Panc1 (cell line): Measurements from ENCODE around the gene ACOX1. TPM values are rescaled to one million over a fixed set of nuclear protein-coding genes. Genes with fewer than 3 reads are reported as not detected.

Source experiments
- ATAC-seq: fragments of 200-7000 bp; cut with Tn5 transposase; 2 replicates; pipeline ENCODE4 v1.9.1; 2020; ENCODE audit warnings: mild to moderate bottlenecking, moderate library complexity
- BruUV-seq: library from RNA; stranded (reverse); fragments of 400-500 nt; replicated peaks from 2 replicates; lab custom pipeline; 2021; lab: Mats Ljungman, UMichigan
- CTCF ChIA-PET: fragments of 300-600 bp; sonication (Branson Sonifier 250); formaldehyde crosslinking; loops from one replicate; lab custom pipeline; 2022; ENCODE audit warnings: antibody characterized with exemption; lab: Charles Lee
- POLR2A ChIA-PET: fragments of 300-600 bp; sonication (Branson Sonifier 250); formaldehyde crosslinking; loops from one replicate; lab custom pipeline; 2022; ENCODE audit warnings: antibody characterized with exemption; lab: Charles Lee
- DNase-seq: peaks from one replicate; pipeline ENCODE4 v3.0.0-alpha.2; 2010; ENCODE audit warnings: low read depth, low spot score
- H3K27ac ChIP-seq: 2 replicates; pipeline ENCODE4 v1.5.1; 2011; ENCODE audit warnings: mild to moderate bottlenecking, low read length, inconsistent platforms
- H3K27me3 ChIP-seq: fragments of 200-500 bp; sonication (Bioruptor generic); 2 replicates; pipeline ENCODE4 v1.6.0; 2014; ENCODE audit warnings: low read length, inconsistent platforms; ENCODE audit not compliant: control insufficient read depth, insufficient read depth
- H3K36me3 ChIP-seq: fragments of 200-500 bp; sonication (Bioruptor generic); 2 replicates; pipeline ENCODE4 v1.5.1; 2014; ENCODE audit warnings: inconsistent platforms, mild to moderate bottlenecking, low read length, moderate library complexity; ENCODE audit not compliant: control insufficient read depth, insufficient read depth
- H3K4me1 ChIP-seq: 2 replicates; pipeline ENCODE4 v1.5.1; 2011; ENCODE audit warnings: inconsistent platforms, mild to moderate bottlenecking, low read length, moderate library complexity; ENCODE audit not compliant: control insufficient read depth, insufficient read depth
- H3K4me3 ChIP-seq, 2 experiments: 2 replicates each; pipeline ENCODE4 v1.5.1; 2011 to 2012; ENCODE audit warnings: low read depth in 2 of 2, low read length in 2 of 2, mild to moderate bottlenecking in 2 of 2, inconsistent platforms in 1 of 2, moderate library complexity in 1 of 2
- H3K9me3 ChIP-seq: fragments of 200-500 bp; sonication (Bioruptor generic); 2 replicates; pipeline ENCODE4 v1.5.1; 2014; ENCODE audit warnings: low read depth, mild to moderate bottlenecking, inconsistent platforms, low read length, moderate library complexity; ENCODE audit not compliant: control insufficient read depth, insufficient read depth
- CTCF ChIP-seq: fragments of 450-650 bp; IDR thresholded peaks from 2 replicates; pipeline ENCODE4 v1.5.1; 2017; ENCODE audit warnings: mild to moderate bottlenecking
- POLR2AphosphoS5 ChIP-seq: IDR thresholded peaks from 2 replicates; pipeline ENCODE4 v1.6.1; 2012; ENCODE audit warnings: mild to moderate bottlenecking, low read depth, low read length, moderate library complexity
- SIN3A ChIP-seq: IDR thresholded peaks from 2 replicates; pipeline ENCODE4 v1.6.1; 2012; ENCODE audit warnings: low read depth, mild to moderate bottlenecking, low read length, moderate library complexity, borderline replicate concordance; ENCODE audit not compliant: insufficient read depth
- TCF7L2 ChIP-seq: IDR thresholded peaks from 2 replicates; pipeline ENCODE4 v1.6.1; 2011; ENCODE audit warnings: mild to moderate bottlenecking, low read depth, low read length, inconsistent platforms
- in situ Hi-C: cut with HindIII; loops from 2 replicates; pipeline ENCODE4 v1.10.0; 2016; ENCODE audit warnings: low sequenced_read_pairs, low pct_unique_long_range_greater_than_20kb
- intact Hi-C: fragments of 100-400 bp; cut with micrococcal nuclease; formaldehyde crosslinking; loops from one replicate; pipeline ENCODE4 v1.10.0; 2022; ENCODE audit not compliant: unreplicated experiment
- total RNA-seq: library from RNA; stranded (reverse); gene quantifications from one replicate; pipeline ENCODE4 v1.2.1, GENCODE V29; 2021; ENCODE audit not compliant: unreplicated experiment
- TF ChIP-seq, protein P1 (sequence below), 2 experiments: IDR thresholded peaks; 2 replicates each; pipeline ENCODE4 v1.6.1; 2011 to 2012; ENCODE audit warnings: low read depth in 2 of 2, control low read depth in 1 of 2, low read length in 1 of 2, mild to moderate bottlenecking in 1 of 2, moderate library complexity in 1 of 2; ENCODE audit not compliant: insufficient read depth in 1 of 2

The ACOX1 gene
- total RNA-seq, 1 experiment from 2014 or later: 53.5 TPM

DNA sequence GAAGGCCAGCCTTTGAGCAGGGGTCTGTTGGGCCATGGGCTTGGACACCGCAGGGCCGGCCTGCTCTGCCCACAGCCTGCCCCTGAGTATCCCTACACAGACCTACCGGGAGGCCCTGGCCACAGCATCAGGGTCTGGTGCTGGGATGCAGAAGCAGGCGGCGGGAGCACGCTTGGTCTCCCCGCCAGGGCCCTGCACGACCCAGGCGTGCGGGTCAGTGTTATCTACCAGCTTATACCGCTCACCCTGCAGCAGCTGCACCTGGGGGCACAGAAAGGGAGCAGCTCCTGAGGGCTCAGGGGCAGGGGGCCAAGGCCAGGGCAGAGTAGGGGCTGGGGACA lies 39.3 kb upstream of the ACOX1 start:
- ATAC-seq (no peak), DNase-seq (no peak)
- no TSS peak for BruUV-seq
- Histone ChIP-seq H3K27me3 (no peaks in the 10 kb centered on the region), H3K36me3 (peaks cover 3% of the 10 kb centered on the region; the same call in 1 of the 2 replicates), H3K27ac (no peak overlapping the region), H3K9me3 (no peaks in the 10 kb centered on the region), H3K4me1 (no peaks in the 10 kb centered on the region), H3K4me3 (no peak overlapping the region)
- CTCF ChIA-PET: interaction anchor here (1.3 kb wide), 1 partner anchor 19 kb away, joined by 3 read pairs; no protein-coding TSS in a partner anchor
- POLR2A ChIA-PET: interaction anchor here (0.5 kb wide), 1 partner anchor 46 kb away, joined by 8 read pairs; no protein-coding TSS in a partner anchor
- intact Hi-C loops: no loop called here
- TF ChIP-seq CTCF: no peak
- TF ChIP-seq SIN3A: no peak
- TF ChIP-seq POLR2AphosphoS5: no peak
- TF ChIP-seq, protein P1, sequence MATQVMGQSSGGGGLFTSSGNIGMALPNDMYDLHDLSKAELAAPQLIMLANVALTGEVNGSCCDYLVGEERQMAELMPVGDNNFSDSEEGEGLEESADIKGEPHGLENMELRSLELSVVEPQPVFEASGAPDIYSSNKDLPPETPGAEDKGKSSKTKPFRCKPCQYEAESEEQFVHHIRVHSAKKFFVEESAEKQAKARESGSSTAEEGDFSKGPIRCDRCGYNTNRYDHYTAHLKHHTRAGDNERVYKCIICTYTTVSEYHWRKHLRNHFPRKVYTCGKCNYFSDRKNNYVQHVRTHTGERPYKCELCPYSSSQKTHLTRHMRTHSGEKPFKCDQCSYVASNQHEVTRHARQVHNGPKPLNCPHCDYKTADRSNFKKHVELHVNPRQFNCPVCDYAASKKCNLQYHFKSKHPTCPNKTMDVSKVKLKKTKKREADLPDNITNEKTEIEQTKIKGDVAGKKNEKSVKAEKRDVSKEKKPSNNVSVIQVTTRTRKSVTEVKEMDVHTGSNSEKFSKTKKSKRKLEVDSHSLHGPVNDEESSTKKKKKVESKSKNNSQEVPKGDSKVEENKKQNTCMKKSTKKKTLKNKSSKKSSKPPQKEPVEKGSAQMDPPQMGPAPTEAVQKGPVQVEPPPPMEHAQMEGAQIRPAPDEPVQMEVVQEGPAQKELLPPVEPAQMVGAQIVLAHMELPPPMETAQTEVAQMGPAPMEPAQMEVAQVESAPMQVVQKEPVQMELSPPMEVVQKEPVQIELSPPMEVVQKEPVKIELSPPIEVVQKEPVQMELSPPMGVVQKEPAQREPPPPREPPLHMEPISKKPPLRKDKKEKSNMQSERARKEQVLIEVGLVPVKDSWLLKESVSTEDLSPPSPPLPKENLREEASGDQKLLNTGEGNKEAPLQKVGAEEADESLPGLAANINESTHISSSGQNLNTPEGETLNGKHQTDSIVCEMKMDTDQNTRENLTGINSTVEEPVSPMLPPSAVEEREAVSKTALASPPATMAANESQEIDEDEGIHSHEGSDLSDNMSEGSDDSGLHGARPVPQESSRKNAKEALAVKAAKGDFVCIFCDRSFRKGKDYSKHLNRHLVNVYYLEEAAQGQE (IDR thresholded peaks at IDR 0.05; ENCODE audit: insufficient read depth in 1 of 2, low read depth in 2 of 2, low read length in 1 of 2): no peak
- no peak for TF ChIP-seq TCF7L2
- in situ Hi-C loops: no loop called here

DNA sequence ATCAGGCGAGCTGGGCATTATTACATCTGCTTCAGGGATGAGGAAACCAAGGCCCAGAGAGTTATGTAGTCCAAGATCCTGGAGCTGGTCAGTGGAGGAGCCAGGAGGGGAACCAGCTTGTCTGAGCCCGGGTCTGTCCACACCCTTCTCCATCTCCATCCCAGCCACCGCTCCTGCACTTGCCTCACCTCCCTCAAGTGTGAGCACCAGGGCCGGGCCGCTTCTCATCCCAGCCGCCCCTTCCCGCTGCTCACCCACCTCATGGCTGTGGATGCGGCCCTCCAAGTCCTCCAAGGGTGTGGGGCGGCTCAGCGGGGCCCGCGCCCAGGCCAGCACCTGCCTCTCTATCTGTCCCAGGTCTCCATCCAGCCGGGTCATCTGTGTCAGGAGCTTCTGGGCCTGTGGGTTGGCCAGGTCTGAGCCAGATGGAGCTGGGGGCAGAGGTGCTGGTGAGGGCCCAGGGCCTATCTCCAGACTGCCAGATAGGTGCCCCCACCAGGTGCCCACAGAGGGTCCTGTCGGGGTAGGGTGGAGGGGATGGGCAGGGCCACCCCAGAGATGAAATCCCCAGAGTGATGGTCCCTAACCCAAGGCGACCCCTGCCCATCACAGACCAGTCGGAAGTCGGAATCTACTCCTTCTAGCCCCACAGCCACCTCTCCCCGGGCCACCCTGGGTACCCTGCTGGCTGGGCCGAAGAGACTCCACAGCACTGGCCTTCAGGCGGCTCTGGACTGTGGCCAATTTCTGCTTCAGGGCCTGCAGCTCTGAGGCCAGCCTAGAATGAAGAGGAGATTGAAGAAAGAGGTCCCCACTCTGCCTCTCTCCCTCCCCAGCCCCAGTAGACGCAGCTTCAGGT lies 38.7 kb upstream of the ACOX1 start:
- Histone ChIP-seq H3K27ac (no peak overlapping the region), H3K9me3 (no peaks in the 10 kb centered on the region), H3K4me1 (no peaks in the 10 kb centered on the region), H3K4me3 (no peak overlapping the region), H3K27me3 (no peaks in the 10 kb centered on the region), H3K36me3 (no peaks in the 10 kb centered on the region)
- in situ Hi-C loops: no loop called here
- TF ChIP-seq POLR2AphosphoS5 (no peak), SIN3A (no peak), CTCF (no peak), TCF7L2 (no peak)
- TF ChIP-seq, protein P1 (IDR thresholded peaks at IDR 0.05; ENCODE audit: insufficient read depth in 1 of 2, low read depth in 2 of 2, low read length in 1 of 2): no peak
- ChIA-PET CTCF (interaction anchor here (1.3 kb wide), 1 partner anchor 18 kb away, joined by 3 read pairs; no protein-coding TSS in a partner anchor), POLR2A (no interaction called here)
- DNase-seq: no peak
- ATAC-seq: no peak
- intact Hi-C loops: no loop called here
- BruUV-seq: no TSS peak
